ENCODE measurements around the gene PHKG1.
"Not testable (repeated sequence)": the region's sequence is repeated elsewhere in the genome, so short reads cannot be mapped to it uniquely, and the experiment has no call there.

The PHKG1 gene

GRCh38 chr7:56081626-56082340 lies 11.0 kb downstream of the PHKG1 start:
- no peak for DNase-seq

GRCh38 chr7:56080726-56081435 lies 11.9 kb downstream of the PHKG1 start:
- DNase-seq, result not testable (repeated sequence)

- peak; percentile 52 for DNase-seq
Observed at GRCh38 chr7:56079450-56080185, 13.1 kb downstream of the PHKG1 start.

GRCh38 chr7:56078196-56078595 lies 14.6 kb downstream of the PHKG1 start:
- DNase-seq, result no peak

- no peak for DNase-seq
Observed at GRCh38 chr7:56077681-56078080, 15.1 kb downstream of the PHKG1 start.

GRCh38 chr7:56074371-56074791 lies 18.4 kb downstream of the PHKG1 start:
- DNase-seq, result peak; percentile 73

GRCh38 chr7:56066376-56066775 lies 26.4 kb downstream of the PHKG1 start:
- DNase-seq, result not testable (repeated sequence)

GRCh38 chr7:56063882-56064625 lies 28.7 kb downstream of the PHKG1 start, which contains the start of gene SUMF2:
SUMF2 (plus strand) TSS chr7:56064286; CDS start chr7:56064312, 26 bp downstream.
- DNase-seq, result peak; percentile 85

- DNase-seq, result no peak
Observed at GRCh38 chr7:56063500-56063881, 29.3 kb downstream of the PHKG1 start.

- DNase-seq, result peak; percentile 77
Observed at GRCh38 chr7:56062382-56062781, 30.4 kb downstream of the PHKG1 start.

- DNase-seq, result no peak
Observed at GRCh38 chr7:56053993-56054392, 38.8 kb downstream of the PHKG1 start.

GRCh38 chr7:56053379-56053778 lies 39.4 kb downstream of the PHKG1 start:
- no peak for DNase-seq

- DNase-seq, result peak; percentile 99
Observed at GRCh38 chr7:56051339-56052191, 41.2 kb downstream of the PHKG1 start, which contains the start of the genes CCT6A and PSPH. CCT6A (plus strand) TSS chr7:56051765; CDS start chr7:56051849, 84 bp downstream. PSPH (minus strand) TSS chr7:56051444; CDS start chr7:56021212, 30,232 bp downstream.

GRCh38 chr7:56051053-56051338 lies 41.8 kb downstream of the PHKG1 start:
- DNase-seq, result no peak

GRCh38 chr7:56048763-56049162 lies 44.0 kb downstream of the PHKG1 start:
- DNase-seq, result not testable (repeated sequence)

- no peak for DNase-seq
Observed at GRCh38 chr7:56048245-56048644, 44.5 kb downstream of the PHKG1 start.

- peak; percentile 33 for DNase-seq
Observed at GRCh38 chr7:56047446-56048116, 45.2 kb downstream of the PHKG1 start.

GRCh38 chr7:56046721-56047445 lies 45.9 kb downstream of the PHKG1 start:
- peak; percentile 65 for DNase-seq

GRCh38 chr7:56045758-56046157 lies 47.0 kb downstream of the PHKG1 start:
- not testable (repeated sequence) for DNase-seq

GRCh38 chr7:56040730-56041129 lies 52.0 kb downstream of the PHKG1 start:
- no peak for DNase-seq
